ENCODE measurements around the gene PARD3B.

DNA sequence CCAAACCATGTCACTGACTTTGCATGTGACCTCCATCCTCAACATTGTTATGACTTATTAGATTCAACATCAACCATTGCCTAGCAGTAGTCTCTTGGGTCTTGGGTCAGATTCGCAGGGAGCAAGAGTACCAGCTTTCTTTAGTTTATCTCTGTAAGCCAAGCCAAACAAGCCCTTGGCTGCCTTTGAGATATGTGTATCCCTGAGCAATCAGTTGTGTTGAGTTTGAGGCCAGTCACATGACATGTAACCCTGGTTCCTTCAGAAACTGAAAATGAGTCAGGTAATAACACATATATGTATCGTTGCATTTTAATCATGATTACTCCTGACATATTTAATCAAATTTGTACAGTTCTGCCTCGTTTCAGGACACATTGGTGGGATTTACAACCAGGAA lies 173.3 kb downstream of the PARD3B start:
- TF ChIP-seq CTCF (IDR thresholded peaks at IDR 0.05; ENCODE audit: low read depth, low read length) = no peak
- TF ChIP-seq MAX (IDR thresholded peaks at IDR 0.05; ENCODE audit: low read depth, low read length) = no peak
- TF ChIP-seq POLR2A (IDR thresholded peaks at IDR 0.05; ENCODE audit: extremely low read depth, insufficient read length) = no peak
